Prostate gland (tissue), 2 donors: ENCODE data around the gene STAC.

Source experiments
- POLR2A ChIP-seq: fragments of 450-650 bp; IDR thresholded peaks from one replicate; pipeline ENCODE4 v1.6.1; 2016; ENCODE audit warnings: antibody characterized with exemption, mild to moderate bottlenecking
- POLR2AphosphoS5 ChIP-seq: sonication (generic); formaldehyde crosslinking; IDR thresholded peaks from one replicate; pipeline ENCODE4 v1.6.1; 2017; ENCODE audit warnings: antibody characterized with exemption
- TF ChIP-seq, protein P1 (sequence below), 4 experiments: fragments of 200-600 bp in 2 of 4; fragments of 450-650 bp in 2 of 4; sonication (generic) in 2 of 4; IDR thresholded peaks; 1 replicate in 3 of 4; 2 replicates in 1 of 4; pipeline ENCODE4 v1.5.1; 2016 to 2019; ENCODE audit warnings: antibody characterized with exemption in 4 of 4, mild to moderate bottlenecking in 2 of 4, moderate library complexity in 2 of 4

DNA sequence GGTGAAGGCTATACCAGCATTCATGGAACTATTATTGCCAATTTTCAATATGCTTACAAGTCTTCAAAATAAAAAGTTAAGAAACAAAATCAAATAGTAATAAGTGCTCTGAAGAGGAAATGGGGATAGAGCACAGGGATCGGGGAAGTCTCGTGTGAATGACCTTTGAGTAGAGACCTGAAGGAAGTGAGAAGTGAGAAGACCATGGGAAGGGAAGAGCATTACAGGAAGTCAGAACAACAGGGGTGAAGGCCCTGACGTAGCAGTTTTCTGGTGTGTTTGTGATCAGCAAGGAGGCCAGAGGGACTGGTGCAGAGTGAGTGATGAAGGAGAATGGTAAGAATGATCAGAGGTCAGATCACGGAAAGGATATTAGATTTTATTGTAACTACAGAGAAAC is 48.1 kb downstream of the STAC start:
- TF ChIP-seq, protein P1, sequence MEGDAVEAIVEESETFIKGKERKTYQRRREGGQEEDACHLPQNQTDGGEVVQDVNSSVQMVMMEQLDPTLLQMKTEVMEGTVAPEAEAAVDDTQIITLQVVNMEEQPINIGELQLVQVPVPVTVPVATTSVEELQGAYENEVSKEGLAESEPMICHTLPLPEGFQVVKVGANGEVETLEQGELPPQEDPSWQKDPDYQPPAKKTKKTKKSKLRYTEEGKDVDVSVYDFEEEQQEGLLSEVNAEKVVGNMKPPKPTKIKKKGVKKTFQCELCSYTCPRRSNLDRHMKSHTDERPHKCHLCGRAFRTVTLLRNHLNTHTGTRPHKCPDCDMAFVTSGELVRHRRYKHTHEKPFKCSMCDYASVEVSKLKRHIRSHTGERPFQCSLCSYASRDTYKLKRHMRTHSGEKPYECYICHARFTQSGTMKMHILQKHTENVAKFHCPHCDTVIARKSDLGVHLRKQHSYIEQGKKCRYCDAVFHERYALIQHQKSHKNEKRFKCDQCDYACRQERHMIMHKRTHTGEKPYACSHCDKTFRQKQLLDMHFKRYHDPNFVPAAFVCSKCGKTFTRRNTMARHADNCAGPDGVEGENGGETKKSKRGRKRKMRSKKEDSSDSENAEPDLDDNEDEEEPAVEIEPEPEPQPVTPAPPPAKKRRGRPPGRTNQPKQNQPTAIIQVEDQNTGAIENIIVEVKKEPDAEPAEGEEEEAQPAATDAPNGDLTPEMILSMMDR (IDR thresholded peaks at IDR 0.05): no peak
- TF ChIP-seq POLR2AphosphoS5 (no peak), POLR2A (no peak)
